Measurements from ENCODE around the gene SPAG17.

The SPAG17 gene

GRCh38 chr1:118075116-118075515 lies 109.9 kb downstream of the SPAG17 start:
- DNase-seq (ENCODE audit: low read depth) = no peak

- no peak for DNase-seq (ENCODE audit: low read depth)
Observed at GRCh38 chr1:118073648-118074435, 111.2 kb downstream of the SPAG17 start.

GRCh38 chr1:118049981-118050380 lies 135.0 kb downstream of the SPAG17 start:
- no peak for DNase-seq (ENCODE audit: low read depth)

DNA sequence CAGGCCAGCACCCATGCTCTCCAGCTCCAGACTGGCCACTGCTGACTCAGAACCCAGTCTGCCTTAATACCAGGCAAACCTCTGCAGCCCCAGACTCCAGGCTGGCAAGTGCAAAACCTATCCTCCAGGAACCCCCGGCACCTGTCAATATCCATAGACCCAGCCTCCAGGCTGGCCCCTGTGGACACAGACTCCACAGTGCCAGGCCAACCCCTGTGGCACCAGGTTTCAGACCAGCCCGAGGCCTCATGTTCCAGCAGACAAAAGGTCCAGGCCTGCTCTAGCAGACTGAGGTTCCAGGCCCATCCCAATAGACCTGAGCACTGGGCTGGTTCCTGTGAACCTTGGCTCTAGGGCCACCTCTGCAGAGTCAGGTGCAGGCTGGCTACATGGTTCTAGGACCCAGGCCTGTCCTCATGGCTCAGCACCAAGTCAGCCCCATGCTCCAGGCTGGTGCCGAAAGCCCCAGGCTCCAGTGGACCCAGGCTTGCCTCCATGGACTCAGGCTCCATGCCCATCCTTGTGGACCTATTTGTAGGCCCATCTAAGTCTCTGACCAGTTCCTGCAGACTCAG lies 137.3 kb downstream of the SPAG17 start:
- DNase-seq (ENCODE audit: low read depth) = no peak

GRCh38 chr1:118047006-118047649 lies 137.9 kb downstream of the SPAG17 start:
- no peak for DNase-seq (ENCODE audit: low read depth)

GRCh38 chr1:118043624-118044023 lies 141.4 kb downstream of the SPAG17 start:
- no peak for DNase-seq (ENCODE audit: low read depth)

GRCh38 chr1:118042501-118042900 lies 142.5 kb downstream of the SPAG17 start:
- no peak for DNase-seq (ENCODE audit: low read depth)

DNA sequence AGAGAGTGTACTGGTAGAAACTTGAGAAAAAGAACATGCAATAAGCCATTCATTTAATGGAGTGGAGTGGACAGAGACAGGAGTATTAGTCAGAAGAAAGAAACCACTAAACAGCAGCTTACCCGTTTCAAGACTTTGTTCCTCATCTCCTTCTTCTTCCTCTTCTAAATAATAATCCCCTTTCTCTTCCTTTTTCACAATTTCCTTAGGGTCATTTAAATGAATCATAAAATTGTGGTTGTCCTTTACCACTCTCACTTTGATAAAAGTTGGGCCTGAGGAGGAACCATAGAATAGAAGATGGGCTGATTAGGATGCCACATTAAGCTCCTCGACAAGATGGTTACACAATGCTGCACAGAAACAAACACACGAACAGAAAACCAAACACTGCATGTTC lies 145.9 kb downstream of the SPAG17 start:
- no peak for DNase-seq (ENCODE audit: low read depth)

DNA sequence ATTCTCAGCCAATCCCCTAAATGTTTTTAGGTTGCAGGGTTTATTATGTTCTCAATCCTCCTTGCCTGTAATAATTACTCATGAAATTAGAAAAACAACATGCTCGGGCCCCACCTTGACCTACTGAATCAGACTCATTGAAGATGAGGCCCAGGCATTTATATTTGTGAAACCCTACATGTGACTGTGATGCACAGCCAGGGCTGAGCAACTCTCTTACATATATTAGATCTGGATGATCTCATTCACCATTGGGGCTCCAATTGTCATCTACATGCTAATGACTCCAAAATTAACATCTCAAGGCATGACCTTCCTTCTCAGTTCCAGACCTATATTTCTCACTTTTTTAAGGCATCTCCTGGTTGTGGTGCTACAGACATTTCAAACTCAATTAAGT lies 152.1 kb downstream of the SPAG17 start:
- no peak for DNase-seq (ENCODE audit: low read depth)

DNA sequence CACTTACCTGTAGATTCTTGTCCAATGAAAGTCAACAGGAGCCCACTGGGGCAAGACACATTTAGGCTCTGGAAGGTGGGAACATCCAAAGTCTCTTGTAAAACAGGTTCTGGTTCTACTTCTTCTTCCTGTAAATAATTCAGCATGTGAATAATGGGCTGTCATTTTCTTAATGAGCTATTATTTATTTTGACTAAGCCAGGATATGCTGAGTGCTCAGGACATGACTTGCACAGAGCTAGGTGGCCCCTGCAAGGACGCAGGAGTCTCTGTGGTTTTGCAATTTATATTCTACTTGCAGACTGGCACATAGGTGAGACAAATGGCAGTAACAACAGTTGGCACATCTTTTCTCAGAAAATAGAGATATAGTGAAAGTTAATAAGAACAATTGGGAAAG lies 156.8 kb downstream of the SPAG17 start:
- no peak for DNase-seq (ENCODE audit: low read depth)

DNA sequence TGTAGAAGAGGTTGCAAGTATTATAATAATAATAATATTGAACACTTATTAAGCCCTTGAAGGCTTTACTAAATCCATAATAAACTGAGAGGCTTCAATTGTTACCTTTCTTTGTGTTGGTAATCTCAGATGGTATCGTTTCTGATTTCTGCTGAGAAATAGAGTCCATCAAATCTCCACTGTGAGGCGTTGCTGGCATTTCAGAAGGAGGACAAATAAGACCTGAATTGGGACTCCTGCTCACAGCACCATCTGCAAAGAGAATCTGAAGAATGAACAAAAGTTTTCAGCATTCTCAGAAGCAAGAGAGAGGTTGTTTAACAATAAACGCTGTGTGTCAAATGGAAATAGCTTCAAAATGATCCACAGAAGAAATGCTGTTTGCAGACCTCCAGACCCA lies 161.8 kb downstream of the SPAG17 start:
- no peak for DNase-seq (ENCODE audit: low read depth)

DNA sequence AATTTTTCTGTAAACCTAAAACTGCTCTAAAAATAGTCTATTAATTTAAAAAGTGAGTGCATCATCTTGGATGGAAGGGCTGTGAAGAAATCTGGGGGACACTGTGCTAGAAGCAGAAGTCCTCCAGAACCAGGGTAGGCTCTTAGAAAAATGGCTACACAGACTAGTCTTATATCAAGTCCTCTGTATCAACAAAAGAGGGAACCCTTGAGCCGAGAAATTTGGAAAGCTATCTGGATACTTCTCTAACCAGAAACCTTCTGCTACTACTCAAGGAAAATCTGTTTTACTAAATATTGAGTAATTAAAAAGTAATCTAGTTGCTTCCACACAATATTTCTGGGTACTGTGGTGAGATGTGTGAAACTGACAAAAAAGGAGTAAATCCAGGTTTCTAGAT lies 163.4 kb downstream of the SPAG17 start:
- DNase-seq (ENCODE audit: low read depth) = no peak

GRCh38 chr1:118018060-118018459 lies 167.0 kb downstream of the SPAG17 start:
- DNase-seq (ENCODE audit: low read depth) = no peak

GRCh38 chr1:118013938-118014337 lies 171.1 kb downstream of the SPAG17 start:
- no peak for DNase-seq (ENCODE audit: low read depth)

- no peak for DNase-seq (ENCODE audit: low read depth)
Observed at GRCh38 chr1:118013336-118013735, 171.7 kb downstream of the SPAG17 start.

GRCh38 chr1:118012515-118013124 lies 172.4 kb downstream of the SPAG17 start:
- DNase-seq (ENCODE audit: low read depth) = no peak

DNA sequence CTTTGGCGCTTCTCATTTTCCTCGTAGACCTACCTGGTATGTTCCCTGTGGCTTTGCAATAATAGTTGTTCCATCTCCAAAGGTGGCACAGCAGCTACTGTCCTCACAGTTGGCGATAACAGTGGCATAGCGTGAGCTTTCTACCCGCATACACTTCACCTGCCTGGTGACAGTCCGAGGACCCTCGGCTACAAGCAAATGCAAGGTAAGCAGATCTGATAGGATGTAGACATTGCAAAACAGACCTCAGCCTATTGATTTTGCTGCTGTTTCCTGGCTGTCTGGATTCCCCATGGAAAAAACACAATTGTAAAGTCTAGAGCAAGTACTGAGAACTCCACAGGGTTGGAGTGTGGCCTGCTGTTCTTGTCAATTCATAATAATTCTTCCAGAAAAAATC lies 177.0 kb downstream of the SPAG17 start:
- no peak for DNase-seq (ENCODE audit: low read depth)

DNA sequence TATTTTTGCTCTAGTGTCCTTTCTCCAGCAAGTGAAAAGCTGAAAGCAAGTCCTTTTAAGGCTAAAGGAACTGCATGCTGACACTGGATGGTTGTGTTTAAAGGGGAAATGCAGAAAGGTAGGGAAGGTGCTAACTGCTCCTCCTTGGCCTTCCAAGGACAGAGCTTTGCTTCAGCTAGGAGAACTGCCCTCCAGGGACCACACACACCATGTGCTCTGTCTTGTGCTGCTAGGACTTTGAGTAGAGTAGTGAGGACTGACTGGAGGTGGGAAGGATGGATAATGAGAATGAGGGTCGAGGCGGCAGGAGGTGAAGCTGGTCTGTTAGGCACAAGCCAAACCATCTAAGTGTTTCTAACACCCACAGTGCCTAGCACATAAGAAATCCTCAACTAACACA lies 177.6 kb downstream of the SPAG17 start:
- DNase-seq (ENCODE audit: low read depth) = no peak

- no peak for DNase-seq (ENCODE audit: low read depth)
Observed at GRCh38 chr1:118004312-118004711, 180.7 kb downstream of the SPAG17 start.

DNA sequence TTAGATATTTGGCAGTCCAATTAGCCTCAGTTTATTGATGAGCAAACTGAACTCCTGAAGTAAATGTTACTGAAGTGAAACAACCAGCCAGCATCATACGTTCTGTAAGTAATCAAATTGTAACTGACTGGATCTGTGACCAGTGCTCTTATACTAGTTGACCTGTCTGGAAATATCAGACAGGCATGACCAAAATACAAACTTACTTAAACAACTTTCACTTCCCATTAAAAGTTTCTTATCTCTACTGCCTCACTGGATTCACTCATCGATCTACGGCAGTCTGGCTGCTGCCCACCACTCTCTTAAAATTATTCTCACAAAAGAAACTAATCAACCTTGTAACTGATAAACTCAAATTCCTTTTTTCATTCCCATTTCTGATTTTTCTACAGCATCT lies 199.1 kb downstream of the SPAG17 start:
- DNase-seq (ENCODE audit: low read depth) = no peak

- DNase-seq (ENCODE audit: low read depth) = no peak
Observed at GRCh38 chr1:117985239-117985638, 199.8 kb downstream of the SPAG17 start.

- DNase-seq (ENCODE audit: low read depth) = no peak
Observed at GRCh38 chr1:117981455-117982192, 203.4 kb downstream of the SPAG17 start.
